GM12865 (cell line): ENCODE measurements around the gene OR51B2.
"Not testable (repeated sequence)": the region's sequence is repeated elsewhere in the genome, so short reads cannot be mapped to it uniquely, and the experiment has no call there.

Experiments used
- DNase-seq: peaks from one replicate; pipeline ENCODE4 v3.0.0; 2010; ENCODE audit warnings: low read depth
- H3K4me3 ChIP-seq: 2 replicates; pipeline ENCODE4 v1.5.1; 2011; ENCODE audit warnings: mild to moderate bottlenecking, low read depth, low read length, control low read depth
- TF ChIP-seq, protein P1 (sequence below): IDR thresholded peaks from 2 replicates; pipeline ENCODE4 v1.5.1; 2011; ENCODE audit warnings: low read length, control low read depth, low read depth, inconsistent platforms; ENCODE audit not compliant: insufficient read depth; ENCODE audit errors: missing control alignments

OR51B2 gene

DNA sequence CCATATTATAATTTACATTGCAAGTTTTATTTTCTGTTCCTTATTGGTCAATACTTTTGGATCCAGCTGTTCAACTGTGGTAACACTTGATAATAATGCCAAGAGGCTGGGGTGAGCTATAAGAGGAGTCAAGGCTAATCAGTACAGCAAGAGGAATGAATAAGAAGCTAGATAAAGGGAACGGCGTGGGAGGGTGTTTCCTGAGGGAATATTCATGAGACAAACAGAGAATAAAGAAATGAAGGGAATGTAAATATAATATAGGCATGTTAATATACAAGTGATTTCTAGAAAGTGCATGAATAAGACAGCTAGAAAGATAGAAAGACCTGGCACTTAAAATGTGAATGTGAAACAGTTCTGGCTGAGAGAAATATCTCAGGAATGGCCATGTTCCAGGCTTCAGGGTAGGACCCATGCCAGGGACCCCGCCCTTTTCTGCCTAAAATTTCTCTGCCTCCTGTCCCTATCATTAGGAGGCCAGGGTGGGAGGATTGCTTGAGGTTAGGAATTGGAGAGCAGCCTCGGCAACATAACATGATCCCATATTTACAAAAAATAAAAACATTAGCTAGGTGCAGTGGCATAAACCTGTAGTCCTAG is 26.3 kb downstream of the OR51B2 start:
- no peak overlapping the region for H3K4me3 ChIP-seq
- TF ChIP-seq, protein P1, sequence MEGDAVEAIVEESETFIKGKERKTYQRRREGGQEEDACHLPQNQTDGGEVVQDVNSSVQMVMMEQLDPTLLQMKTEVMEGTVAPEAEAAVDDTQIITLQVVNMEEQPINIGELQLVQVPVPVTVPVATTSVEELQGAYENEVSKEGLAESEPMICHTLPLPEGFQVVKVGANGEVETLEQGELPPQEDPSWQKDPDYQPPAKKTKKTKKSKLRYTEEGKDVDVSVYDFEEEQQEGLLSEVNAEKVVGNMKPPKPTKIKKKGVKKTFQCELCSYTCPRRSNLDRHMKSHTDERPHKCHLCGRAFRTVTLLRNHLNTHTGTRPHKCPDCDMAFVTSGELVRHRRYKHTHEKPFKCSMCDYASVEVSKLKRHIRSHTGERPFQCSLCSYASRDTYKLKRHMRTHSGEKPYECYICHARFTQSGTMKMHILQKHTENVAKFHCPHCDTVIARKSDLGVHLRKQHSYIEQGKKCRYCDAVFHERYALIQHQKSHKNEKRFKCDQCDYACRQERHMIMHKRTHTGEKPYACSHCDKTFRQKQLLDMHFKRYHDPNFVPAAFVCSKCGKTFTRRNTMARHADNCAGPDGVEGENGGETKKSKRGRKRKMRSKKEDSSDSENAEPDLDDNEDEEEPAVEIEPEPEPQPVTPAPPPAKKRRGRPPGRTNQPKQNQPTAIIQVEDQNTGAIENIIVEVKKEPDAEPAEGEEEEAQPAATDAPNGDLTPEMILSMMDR = no peak
- DNase-seq = no peak

DNA sequence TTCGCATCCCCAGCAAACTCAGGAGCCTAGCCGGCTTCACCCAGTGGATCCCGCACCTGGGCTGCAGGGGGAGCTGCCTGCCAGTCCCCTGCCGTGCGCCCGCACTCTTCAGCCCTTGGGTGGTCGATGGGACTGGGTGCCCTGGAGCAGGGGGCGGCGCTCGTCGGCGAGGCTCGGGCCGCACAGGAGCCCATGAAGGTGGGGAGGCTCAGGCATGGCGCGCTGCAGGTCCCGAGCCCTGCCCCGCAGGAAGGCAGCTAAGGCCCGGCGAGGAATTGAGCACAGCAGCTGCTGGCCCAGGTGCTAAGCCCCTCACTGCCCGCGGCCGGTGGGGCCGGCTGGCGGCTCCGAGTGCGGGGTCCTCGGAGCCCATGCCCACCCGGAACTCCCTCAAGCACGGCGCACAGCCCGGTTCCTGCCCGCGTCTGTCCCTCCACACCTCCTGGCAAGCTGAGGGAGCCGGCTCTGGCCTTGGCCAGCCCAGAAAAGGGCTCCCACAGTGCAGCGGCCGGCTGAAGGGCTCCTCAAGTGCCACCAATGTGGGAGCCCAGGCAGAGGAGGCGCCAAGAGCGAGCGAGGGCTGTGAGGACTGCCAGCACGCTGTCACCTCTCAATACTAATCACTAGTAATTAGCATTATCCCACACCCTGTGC is 29.6 kb downstream of the OR51B2 start:
- not testable (repeated sequence) for H3K4me3 ChIP-seq, DNase-seq

DNA sequence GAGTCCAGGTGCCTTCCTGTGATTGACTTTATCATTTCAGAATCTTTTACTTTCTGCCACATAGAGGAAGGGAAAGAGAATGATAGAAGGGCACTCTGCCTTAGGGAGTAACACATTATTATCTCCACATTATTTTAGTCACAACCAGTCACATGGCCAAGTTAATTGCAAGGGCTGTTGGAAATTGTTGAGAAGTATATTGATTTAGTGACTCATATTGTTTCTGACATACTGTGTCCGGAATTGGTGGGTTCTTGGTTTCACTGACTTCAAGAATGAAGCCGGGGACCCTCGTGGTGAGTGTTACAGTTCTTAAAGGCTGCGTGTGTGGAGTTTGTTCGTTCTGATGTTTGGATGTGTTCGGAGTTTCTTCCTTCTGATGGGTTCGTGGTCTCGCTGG is 31.1 kb downstream of the OR51B2 start:
- no peak overlapping the region for H3K4me3 ChIP-seq
- TF ChIP-seq, protein P1 = no peak
- no peak for DNase-seq

DNA sequence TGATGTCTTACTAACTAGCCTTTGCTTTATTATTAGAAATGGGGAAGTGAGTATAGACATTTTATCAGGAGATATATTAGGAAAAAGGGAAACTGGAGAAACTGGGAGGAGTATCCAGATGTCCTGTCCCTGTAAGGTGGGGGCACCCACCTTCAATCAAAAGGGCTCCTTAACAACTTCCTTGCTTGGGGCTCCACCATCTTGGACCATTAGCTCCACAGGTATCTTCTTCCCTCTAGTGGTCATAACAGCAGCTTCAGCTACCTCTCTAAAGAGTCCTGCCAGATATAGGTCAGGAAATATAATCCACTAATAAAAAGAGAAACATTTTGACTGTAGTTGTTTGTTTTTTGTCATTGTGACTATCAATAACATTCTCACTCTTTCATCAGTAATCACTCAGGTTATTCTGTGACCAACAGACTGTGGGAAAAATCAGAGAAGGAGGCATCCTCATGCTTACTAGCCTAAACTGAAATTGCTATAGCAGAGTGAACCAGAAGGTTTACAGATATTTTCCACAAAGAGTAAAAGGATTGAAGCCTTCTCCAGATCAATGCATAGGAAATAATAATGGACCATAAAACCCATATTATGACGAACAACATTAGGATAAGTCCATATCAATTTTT is 32.8 kb downstream of the OR51B2 start:
- TF ChIP-seq, protein P1 = peak; percentile 61
- peak; percentile 61 for DNase-seq
- H3K4me3 ChIP-seq = no peak overlapping the region

DNA sequence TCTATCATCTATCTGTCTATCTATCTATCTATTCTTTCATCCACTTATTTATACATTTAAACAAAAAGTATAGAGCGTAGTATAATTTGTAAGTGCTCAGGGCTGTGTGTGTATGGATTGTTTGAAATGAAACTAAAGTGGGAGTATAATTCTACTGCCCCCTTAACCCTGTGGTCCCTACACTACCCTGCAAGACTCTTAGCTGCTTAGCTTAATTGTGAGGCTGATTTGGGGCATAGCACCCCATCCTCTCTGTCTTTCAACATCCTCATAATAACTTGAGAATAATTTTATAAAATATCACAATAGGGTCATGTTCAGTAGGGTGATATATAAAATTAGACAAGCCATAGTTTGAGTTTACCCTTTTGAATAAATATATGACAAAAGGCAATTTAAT is 34.0 kb downstream of the OR51B2 start:
- DNase-seq = no peak

DNA sequence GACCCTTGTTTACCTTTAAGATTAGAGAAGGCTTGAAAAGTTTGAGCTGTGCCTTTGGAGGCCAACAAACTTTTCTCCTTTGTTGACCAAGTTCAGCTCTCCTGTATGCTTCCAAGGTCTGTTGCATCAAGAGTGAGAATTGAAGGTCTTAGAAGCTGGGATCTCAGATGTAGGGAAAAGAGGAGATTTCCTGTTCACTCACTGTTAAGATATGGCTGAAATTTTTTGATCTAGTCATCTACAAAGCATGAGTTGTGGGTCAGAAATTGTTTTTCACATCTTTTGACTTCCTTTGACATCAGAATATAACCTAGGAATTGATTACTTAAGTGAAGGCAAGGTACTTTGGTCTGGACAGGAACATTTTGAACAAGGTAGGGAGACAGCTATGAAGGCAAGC is 34.4 kb downstream of the OR51B2 start:
- TF ChIP-seq, protein P1 = no peak
- no peak overlapping the region for H3K4me3 ChIP-seq

More for the DNA sequence above, 34.0 kb downstream of the OR51B2 start:
- no peak overlapping the region for H3K4me3 ChIP-seq
- TF ChIP-seq, protein P1 = no peak

DNA sequence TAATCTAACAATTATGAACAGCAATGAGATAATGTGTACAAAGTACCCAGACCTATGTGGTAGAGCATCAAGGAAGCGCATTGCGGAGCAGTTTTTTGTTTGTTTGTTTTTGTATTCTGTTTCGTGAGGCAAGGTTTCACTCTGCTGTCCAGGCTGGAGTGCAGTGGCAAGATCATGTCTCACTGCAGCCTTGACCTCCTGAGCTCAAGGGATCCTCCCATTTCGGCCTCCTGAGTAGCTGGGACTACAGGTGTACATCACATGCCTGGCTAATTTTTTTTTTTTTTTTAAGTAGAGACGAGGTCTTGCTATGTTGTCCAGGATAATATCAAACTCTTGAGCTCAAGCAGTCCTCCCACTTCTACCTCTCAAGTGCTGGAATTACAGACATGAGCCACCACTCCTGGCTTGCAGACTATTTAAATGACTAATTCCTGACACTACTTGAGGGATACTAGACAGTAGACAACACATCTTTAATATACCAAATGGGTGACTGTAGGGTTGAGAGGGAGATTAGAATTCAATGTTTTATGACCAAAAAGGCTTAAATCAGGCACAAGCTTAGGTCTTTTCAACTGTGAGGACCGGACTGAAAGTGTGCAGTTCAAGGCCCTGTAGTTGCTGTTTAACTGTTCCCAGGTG is 35.1 kb downstream of the OR51B2 start:
- no peak for DNase-seq
- H3K4me3 ChIP-seq = no peak overlapping the region
- TF ChIP-seq, protein P1 = no peak

More for the DNA sequence above, 34.4 kb downstream of the OR51B2 start:
- no peak for DNase-seq
